GM12865 (cell line): ENCODE measurements around the gene CRACR2B.

Experiments used
- DNase-seq: peaks from one replicate; pipeline ENCODE4 v3.0.0; 2010; ENCODE audit warnings: low read depth
- H3K4me3 ChIP-seq: 2 replicates; pipeline ENCODE4 v1.5.1; 2011; ENCODE audit warnings: mild to moderate bottlenecking, low read depth, low read length, control low read depth
- TF ChIP-seq, protein P1 (sequence below): IDR thresholded peaks from 2 replicates; pipeline ENCODE4 v1.5.1; 2011; ENCODE audit warnings: low read length, control low read depth, low read depth, inconsistent platforms; ENCODE audit not compliant: insufficient read depth; ENCODE audit errors: missing control alignments

The CRACR2B gene

DNA sequence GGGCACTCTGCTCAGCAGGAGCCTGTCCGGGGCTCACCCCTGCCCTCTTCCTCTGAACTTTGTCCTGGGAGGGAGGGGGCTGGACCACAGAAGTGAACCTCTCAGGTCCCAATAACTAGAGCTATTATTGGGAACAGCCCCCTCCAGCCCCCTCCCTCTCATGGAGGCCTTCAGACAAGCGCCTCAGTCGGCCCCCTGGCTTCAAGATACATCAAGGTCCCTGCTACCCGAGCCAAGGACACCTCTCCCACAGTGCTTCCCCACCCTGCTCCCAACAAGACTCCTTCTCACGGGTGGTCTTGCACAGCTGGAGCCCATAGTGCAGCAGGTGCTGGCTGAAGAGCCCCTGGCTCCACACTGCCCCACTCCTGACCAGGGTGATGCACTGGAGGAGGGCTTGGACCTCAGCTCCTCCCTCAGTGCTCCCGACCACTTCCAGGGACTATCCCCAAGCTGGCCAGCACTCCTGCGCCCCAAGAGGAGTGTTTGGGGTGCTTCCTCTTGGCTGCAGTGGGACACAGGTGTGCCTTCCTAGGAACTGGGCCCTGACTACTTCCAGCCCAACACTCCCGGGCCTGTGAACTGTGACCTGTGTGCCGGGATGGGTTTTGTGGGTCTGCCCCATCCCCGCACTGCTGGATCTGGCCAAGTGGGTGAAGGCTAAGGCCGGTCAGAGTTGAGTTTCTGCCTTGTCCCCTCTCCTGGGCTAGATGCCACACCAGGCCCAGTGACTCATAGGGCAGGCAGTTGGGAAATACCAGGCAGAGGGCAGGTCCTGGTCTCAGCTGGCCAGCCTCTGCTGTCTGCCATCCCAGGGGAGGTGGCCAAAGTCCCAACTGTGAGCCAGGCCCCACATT is 6.8 kb upstream of the CRACR2B start:
- no peak for DNase-seq
- peak overlapping the region; percentile 65 for H3K4me3 ChIP-seq
- TF ChIP-seq, protein P1, sequence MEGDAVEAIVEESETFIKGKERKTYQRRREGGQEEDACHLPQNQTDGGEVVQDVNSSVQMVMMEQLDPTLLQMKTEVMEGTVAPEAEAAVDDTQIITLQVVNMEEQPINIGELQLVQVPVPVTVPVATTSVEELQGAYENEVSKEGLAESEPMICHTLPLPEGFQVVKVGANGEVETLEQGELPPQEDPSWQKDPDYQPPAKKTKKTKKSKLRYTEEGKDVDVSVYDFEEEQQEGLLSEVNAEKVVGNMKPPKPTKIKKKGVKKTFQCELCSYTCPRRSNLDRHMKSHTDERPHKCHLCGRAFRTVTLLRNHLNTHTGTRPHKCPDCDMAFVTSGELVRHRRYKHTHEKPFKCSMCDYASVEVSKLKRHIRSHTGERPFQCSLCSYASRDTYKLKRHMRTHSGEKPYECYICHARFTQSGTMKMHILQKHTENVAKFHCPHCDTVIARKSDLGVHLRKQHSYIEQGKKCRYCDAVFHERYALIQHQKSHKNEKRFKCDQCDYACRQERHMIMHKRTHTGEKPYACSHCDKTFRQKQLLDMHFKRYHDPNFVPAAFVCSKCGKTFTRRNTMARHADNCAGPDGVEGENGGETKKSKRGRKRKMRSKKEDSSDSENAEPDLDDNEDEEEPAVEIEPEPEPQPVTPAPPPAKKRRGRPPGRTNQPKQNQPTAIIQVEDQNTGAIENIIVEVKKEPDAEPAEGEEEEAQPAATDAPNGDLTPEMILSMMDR = no peak

GRCh38 chr11:821512-822371 is 6.0 kb upstream of the CRACR2B start:
- DNase-seq = no peak
- no peak overlapping the region for H3K4me3 ChIP-seq
- TF ChIP-seq, protein P1 = no peak

DNA sequence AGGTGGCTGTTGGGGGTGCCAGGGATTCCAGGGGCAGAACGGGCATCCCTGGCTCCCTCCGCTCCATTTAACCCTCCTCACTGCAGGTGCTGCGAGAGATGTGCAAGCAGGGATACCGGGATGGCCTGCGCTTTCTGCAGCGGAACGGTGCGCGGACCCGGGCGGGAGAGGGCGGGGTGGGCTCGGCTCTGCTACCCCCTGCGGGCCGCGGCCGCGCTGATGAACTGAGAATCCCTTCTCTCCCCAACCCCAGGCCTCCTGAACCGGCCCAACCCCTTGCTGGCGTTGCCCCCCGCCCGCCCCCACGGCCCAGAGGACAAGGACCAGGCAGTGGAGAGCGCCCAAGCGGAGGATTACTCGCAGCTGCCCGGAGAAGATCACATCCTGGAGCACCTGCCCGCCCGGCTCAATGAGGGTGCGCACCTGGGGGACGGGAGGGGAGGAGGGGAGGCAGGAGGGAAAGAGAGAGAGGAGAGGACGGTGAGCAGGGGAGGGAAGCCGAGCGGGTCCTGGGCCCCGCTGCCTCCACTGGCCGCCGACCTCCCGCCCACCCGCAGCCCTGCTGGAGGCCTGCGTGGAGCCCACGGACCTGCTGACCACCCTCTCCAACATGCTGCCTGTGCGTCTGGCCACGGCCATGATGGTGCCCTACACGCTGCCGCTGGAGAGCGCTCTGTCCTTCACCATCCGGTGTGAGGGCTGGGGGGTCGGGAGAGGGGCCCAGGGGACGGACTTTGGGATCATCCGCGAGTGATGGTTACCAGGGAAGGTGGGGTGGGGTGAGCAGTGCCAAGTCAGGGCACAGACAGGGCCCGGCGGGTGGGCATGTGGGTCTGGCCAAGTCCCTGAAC is 4.1 kb upstream of the CRACR2B start:
- TF ChIP-seq, protein P1 = no peak
- no peak overlapping the region for H3K4me3 ChIP-seq
- DNase-seq = no peak

DNA sequence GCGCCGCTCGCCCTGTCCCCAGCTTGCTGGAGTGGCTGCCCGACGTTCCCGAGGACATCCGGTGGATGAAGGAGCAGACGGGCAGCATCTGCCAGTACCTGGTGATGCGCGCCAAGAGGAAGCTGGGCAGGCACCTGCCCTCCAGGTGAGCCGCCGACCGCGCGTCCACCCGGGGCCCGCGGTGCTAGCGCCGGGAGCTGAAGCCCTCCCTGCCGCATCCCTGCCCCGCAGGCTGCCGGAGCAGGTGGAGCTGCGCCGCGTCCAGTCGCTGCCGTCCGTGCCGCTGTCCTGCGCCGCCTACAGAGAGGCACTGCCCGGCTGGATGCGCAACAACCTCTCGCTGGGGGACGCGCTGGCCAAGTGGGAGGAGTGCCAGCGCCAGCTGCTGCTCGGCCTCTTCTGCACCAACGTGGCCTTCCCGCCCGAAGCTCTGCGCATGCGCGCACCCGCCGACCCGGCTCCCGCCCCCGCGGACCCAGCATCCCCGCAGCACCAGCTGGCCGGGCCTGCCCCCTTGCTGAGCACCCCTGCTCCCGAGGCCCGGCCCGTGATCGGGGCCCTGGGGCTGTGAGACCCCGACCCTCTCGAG is 3.3 kb upstream of the CRACR2B start:
- no peak overlapping the region for H3K4me3 ChIP-seq
- no peak for DNase-seq
- TF ChIP-seq, protein P1 = no peak

DNA sequence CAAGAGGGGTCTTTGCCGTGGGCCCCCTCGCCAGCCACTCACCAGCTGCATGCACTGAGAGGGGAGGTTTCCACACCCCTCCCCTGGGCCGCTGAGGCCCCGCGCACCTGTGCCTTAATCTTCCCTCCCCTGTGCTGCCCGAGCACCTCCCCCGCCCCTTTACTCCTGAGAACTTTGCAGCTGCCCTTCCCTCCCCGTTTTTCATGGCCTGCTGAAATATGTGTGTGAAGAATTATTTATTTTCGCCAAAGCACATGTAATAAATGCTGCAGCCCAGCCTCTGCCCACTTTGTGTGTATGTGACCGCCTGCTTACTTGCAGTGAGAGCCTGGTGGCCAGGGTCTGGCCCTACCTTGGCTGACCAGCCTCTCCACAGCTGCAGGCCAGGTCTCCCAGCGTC is 2.8 kb upstream of the CRACR2B start:
- H3K4me3 ChIP-seq = no peak overlapping the region
- TF ChIP-seq, protein P1 = no peak
- DNase-seq = no peak
